HG03196 (cell line): ENCODE results near the gene SLC6A19.
"Not testable (repeated sequence)": the region's sequence is repeated elsewhere in the genome, so short reads cannot be mapped to it uniquely, and the experiment has no call there.

Source experiments
- ATAC-seq: cut with Tn5 transposase; IDR thresholded peaks from one replicate; pipeline ENCODE4 v1.9.1; 2021; ENCODE audit not compliant: unreplicated experiment

SLC6A19 gene

GRCh38 chr5:1201327-1202025 is at the start of gene SLC6A19:
Gene SLC6A19, plus strand, starts transcription at chr5:1201595. Its CDS starts 56 bp downstream, at chr5:1201651.
- ATAC-seq = no peak

- ATAC-seq = no peak
Observed at GRCh38 chr5:1152156-1152555, 49.2 kb upstream of the SLC6A19 start.

- no peak for ATAC-seq
Observed at GRCh38 chr5:1152771-1153282, 48.6 kb upstream of the SLC6A19 start.

GRCh38 chr5:1153428-1153827 is 48.0 kb upstream of the SLC6A19 start:
- no peak for ATAC-seq

- no peak for ATAC-seq
Observed at GRCh38 chr5:1155191-1156032, 46.0 kb upstream of the SLC6A19 start.

GRCh38 chr5:1156033-1156753 is 45.2 kb upstream of the SLC6A19 start:
- ATAC-seq = no peak

- ATAC-seq = no peak
Observed at GRCh38 chr5:1156754-1157460, 44.5 kb upstream of the SLC6A19 start.

DNA sequence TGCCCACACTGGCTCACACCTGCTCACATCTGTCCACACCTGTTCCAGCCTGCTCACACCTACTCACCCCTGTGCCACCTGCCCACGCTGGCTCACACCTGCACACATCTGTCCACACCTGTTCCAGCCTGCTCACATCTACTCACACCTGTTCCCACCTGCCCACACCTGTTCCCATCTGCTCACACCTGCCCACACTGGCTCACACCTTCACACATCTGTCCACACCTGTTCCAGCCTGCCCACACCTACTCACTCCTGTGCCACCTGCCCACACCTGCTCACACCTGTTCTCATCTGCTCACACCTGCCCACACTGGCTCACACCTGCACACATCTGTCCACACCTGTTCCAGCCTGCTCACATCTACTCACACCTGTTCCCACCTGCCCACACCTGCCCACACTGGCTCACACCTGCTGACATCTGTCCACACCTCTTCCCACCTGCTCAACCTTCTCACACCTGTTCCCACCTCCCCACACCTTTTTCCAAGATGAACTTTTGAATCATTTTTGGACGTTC is 43.9 kb upstream of the SLC6A19 start:
- ATAC-seq = not testable (repeated sequence)

DNA sequence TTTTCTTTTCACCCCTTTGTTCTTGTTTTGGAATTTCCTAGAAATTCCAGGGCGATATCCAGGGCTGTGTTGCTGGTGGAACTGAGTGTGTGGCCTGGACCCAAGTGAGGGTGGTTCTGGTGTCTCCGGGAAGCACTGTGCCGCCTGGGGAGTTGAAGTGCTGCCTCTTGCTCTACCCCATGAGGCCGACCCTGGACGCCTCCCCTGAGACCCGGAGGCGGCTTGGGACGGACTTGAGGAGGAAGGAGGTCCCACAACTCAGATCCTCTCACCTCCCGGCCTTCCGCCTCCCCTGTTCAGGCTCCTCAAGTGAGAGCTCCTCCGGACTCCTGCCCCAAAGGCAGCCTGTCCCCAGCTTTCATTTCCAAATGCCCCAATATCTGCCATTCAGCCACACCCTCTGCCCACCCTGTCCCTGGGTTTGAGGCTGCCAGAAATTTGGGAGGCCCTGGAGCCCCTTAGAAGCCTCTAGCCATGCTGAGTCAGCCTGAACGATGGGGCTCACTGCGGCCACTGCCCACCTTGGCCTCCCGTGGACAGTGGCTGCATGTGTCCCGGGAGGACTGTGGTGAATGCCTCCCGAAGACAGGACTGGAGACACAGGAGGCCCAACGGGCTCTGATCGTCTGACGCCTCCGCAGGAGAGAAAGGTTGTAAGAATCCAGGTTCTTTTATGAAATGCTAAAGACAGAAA is 42.6 kb upstream of the SLC6A19 start:
- ATAC-seq = no peak

- no peak for ATAC-seq
Observed at GRCh38 chr5:1159341-1159675, 42.1 kb upstream of the SLC6A19 start.

GRCh38 chr5:1159774-1160406 is 41.5 kb upstream of the SLC6A19 start:
- ATAC-seq = no peak

DNA sequence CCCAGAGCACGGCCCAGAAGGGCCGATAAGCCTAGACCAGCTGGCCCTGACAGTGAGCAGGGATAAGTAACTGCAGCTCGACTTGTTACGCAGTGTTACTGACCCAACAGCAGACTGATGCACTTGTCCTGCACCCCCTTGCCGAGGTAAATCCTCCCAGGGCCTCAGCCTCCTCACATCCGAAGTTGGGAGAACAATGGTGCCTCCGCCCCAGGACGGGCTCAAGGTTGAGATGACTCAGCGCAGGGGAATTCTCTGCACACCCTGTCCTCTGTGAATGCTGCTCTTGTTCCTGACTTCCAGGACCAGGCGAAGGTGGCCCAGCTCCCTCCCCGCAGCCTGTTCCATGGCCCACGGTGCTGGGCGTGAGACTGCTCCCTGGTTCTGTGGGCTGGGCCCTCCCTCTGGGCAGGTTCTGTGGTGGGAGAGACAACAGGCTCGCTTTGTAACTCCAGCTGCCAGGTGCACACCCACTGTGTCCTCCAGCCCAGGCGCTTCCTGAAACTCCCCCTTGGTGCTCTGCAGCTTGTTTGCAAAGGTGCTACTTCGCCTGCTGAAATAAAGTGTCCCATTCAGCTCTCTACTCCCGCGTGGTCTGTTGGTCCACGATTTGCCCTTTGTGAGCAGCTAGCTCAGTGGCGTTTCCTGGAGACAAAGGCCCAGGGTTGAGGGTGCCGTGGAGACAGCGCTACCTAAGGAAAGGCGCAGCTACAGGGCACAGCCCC is 40.1 kb upstream of the SLC6A19 start:
- no peak for ATAC-seq

DNA sequence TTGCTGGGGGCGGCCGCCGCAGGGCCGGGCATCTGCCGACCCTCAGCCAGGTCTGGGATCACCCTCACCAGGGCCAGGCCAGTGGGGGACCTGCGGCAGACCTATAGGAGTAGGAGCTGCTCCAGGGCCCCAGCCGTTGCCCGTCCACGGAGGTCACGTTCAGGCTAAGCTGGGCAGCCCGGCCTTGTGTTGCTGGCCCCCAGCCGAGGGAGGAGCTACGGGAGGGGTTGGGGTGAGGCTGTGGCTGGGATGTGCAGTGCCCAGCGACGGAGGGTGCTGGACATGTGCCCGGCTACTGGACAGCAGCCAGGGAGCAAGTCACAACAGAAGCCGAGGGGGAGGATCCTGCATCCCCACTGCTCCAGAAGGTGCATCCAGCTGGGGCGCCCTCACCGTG is 39.6 kb upstream of the SLC6A19 start:
- ATAC-seq = no peak

DNA sequence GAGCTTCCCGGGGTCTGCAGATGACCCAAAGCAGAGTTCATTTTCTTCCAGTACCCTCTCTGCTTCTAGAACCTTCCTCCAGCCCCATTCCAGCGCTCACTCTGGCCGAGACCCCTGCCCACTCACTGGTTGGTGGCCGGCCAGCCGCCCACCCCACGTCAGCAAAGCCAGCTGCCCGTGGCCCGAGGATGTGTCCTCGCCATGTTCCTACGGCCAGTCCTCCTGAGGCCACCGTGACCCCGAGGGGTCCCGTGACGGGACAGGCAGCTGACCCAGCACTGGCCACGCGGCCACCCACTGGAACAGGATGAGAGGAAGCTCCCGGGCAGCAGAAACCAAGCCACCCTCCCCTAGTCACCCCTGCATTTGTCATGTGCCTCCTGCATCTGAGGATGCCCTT is 39.1 kb upstream of the SLC6A19 start:
- ATAC-seq = no peak

GRCh38 chr5:1162751-1163150 is 38.6 kb upstream of the SLC6A19 start:
- no peak for ATAC-seq

DNA sequence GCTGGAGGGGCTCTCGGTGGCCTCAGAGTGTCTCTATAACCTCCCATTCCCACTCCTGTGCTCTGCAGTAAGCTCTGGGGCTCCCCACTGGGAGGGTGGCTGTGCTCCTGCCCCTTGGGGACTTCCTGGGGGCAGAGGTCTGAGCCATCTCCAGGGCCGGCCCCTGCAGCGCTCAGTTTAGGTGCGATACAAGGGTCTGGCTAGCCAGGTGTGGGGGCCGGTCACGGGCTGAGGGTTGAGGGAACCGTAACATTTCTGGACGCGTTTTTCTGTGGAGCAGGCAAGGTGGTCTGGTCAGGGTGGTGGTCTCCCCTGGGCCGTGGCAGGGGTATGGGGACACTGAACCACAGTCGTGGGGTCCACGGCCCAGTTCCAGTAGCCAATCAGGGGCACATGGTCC is 38.0 kb upstream of the SLC6A19 start:
- no peak for ATAC-seq

DNA sequence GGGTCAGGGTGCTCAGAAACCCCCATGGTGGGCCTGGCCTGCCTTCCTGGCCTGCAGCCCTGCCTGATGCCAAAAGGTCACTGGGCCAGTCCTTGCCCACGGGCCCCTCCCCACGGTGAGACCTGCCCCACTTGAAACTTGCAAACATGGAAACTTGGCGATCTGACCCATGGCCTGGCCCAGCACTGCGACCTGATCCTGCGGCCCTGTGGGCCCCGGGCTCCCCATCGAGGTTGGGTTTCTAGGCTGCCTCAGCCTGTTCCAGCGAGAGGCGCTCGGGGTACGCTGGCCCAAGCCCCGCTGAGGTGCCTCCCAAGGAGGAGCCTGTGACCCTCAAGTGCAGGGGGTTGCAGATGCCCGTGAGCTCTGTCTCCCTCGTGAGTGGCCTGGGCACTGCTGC is 37.5 kb upstream of the SLC6A19 start:
- no peak for ATAC-seq

DNA sequence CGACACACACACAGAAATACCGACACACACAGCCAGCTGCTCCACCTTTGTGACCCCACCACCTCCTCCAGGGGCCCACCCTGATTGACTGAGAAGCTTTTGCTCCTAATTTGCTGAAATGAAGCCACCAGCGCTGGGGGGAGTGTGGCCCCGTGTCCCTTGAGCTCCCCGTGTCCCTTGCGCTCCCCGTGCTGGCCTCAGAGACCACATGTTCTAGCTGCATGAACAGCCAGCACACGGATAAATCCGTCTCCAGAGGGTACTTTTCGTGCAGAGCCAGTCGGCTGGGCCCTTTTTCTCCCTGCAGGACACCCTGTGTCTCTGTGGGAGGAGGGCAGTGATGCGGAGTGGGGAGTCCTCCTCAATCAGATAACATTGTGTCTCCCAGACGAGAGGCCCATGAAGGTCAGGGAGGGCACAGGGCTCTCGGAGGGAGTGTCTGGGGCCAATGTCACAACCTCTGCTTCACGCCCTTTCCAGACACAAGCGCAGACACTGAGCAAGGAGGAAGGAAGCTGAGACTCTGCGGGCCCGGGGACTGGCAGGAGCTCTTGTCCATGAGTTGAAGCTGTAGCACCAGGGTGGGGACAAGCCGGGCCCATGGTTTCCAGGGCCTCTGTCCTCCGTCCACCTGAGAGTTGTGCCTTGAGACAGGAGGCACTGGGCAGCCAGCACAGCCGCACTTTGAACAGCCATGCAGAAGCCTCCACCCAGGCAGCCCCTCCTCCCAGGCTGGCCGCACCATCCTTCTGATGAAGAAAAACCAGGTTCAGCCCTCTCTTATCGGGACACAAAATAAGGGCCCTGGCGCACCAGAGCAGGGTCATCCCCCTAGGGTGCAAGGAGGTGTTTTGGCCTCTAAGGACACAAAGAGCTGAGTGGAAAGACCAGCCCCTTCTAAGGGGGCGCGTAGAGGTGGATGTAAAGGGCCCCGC is 36.4 kb upstream of the SLC6A19 start:
- no peak for ATAC-seq
